Measurements from ENCODE around the gene MYO5B. TPM values are rescaled to one million over a fixed set of nuclear protein-coding genes. Genes with fewer than 3 reads are reported as not detected.

MYO5B gene
- total RNA-seq, 4 donors from 2014 or later: 6.3 to 35.2 (median 10.2) TPM

- Histone ChIP-seq H3K4me3 (no peak overlapping the region), H3K36me3 (no peaks in the 10 kb centered on the region), H3K9me3 (no peaks in the 10 kb centered on the region), H3K27me3 (no peaks in the 10 kb centered on the region), H3K4me1 (peaks cover 0 to 6% (median 0%) of the 10 kb centered on the region in 4 donors), H3K27ac (no peak overlapping the region)
- DNase-seq (ENCODE audit: low spot score in 2 of 2): no peak
- TF ChIP-seq CTCF (IDR thresholded peaks at IDR 0.05) (no peak), EP300 (IDR thresholded peaks at IDR 0.05) (no peak), POLR2A (IDR thresholded peaks at IDR 0.05) (no peak)
- 61 to 70% methylated on average over 3 of the region's 3 CpGs for WGBS, 2 donors
These were observed 337.2 kb downstream of the MYO5B start for GRCh38 chr18:49857708-49858107.

DNA sequence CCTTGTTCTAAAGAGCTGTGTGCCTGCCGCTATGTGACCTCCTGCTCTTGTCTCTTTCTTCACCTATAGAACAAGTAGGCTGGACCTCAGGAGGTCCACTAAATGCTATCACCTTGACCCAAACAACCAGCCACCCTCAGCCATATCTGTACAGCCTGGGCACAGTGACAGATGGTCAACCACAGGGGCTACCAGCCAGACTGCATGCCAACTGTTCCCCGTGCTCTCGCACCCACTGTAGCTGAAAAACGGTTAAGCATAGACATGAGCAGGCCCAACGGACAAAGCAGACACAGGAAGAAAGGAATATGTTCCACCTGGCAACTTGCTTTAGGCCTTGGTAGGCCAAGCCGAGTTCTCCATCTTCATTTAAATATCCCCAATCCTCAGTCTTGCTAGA is 338.5 kb downstream of the MYO5B start:
- H3K9me3 ChIP-seq: no peaks in the 10 kb centered on the region
- 77 to 82% methylated on average over 6 of the region's 6 CpGs for WGBS, 2 donors
- peaks cover 0 to 6% (median 0%) of the 10 kb centered on the region in 4 donors for H3K4me1 ChIP-seq
- no peaks in the 10 kb centered on the region for H3K36me3 ChIP-seq
- H3K4me3 ChIP-seq: no peak overlapping the region
- TF ChIP-seq EP300 (IDR thresholded peaks at IDR 0.05) (no peak), CTCF (IDR thresholded peaks at IDR 0.05) (no peak), POLR2A (IDR thresholded peaks at IDR 0.05) (no peak)
- DNase-seq (ENCODE audit: low spot score in 2 of 2): no peak
- no peaks in the 10 kb centered on the region for H3K27me3 ChIP-seq
- no peak overlapping the region for H3K27ac ChIP-seq

- Histone ChIP-seq H3K27ac (no peak overlapping the region), H3K4me3 (no peak overlapping the region), H3K36me3 (no peaks in the 10 kb centered on the region), H3K27me3 (no peaks in the 10 kb centered on the region), H3K4me1 (peaks cover 0 to 6% (median 0%) of the 10 kb centered on the region in 4 donors), H3K9me3 (no peaks in the 10 kb centered on the region)
- 82 to 83% methylated on average over 7 of the region's 7 CpGs for WGBS, 2 donors
- TF ChIP-seq CTCF (IDR thresholded peaks at IDR 0.05) (no peak), EP300 (IDR thresholded peaks at IDR 0.05) (no peak), POLR2A (IDR thresholded peaks at IDR 0.05) (no peak)
- no peak for DNase-seq (ENCODE audit: low spot score in 2 of 2)
These were observed 339.1 kb downstream of the MYO5B start for GRCh38 chr18:49855711-49856415.

DNA sequence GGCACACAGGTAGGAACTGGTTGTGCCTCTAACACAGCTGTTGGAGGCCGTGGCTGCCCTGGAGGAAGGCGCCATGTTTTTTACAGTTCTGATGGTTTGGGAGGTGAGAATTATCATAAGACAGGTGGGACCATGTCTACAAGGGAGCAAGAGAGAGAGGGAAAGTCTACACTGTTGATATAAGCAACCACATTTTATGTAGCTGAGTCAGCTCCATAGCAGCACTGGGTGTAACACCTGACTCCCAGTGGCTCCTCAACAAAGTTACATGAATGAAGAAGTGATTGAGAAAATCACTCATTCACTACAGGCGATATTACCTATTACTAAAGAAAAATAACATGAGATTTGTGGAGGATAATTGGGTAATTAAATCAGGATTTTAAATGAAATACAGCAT is 340.3 kb downstream of the MYO5B start:
- Histone ChIP-seq H3K27me3 (no peaks in the 10 kb centered on the region), H3K4me1 (peaks cover 0 to 10% (median 0%) of the 10 kb centered on the region in 4 donors), H3K4me3 (no peak overlapping the region), H3K36me3 (no peaks in the 10 kb centered on the region), H3K9me3 (no peaks in the 10 kb centered on the region), H3K27ac (no peak overlapping the region)
- 91 to 95% methylated on average over 3 of the region's 3 CpGs for whole genome bisulfite sequencing, 2 donors
- no peak for DNase-seq (ENCODE audit: low spot score in 2 of 2)
- TF ChIP-seq EP300 (IDR thresholded peaks at IDR 0.05) (no peak), CTCF (IDR thresholded peaks at IDR 0.05) (no peak), POLR2A (IDR thresholded peaks at IDR 0.05) (no peak)

GRCh38 chr18:49853436-49853835 is 341.5 kb downstream of the MYO5B start:
- Histone ChIP-seq H3K36me3 (no peaks in the 10 kb centered on the region), H3K27ac (no peak overlapping the region), H3K9me3 (no peaks in the 10 kb centered on the region), H3K4me1 (peaks cover 0 to 8% (median 0%) of the 10 kb centered on the region in 4 donors), H3K4me3 (no peak overlapping the region), H3K27me3 (peaks cover 0 to 2% of the 10 kb centered on the region in 2 donors)
- DNase-seq (ENCODE audit: low spot score in 2 of 2): no peak
- TF ChIP-seq CTCF (IDR thresholded peaks at IDR 0.05) (no peak), EP300 (IDR thresholded peaks at IDR 0.05) (no peak)
- 71 to 75% methylated on average over 7 of the region's 8 CpGs for WGBS, 2 donors
